Transverse colon (tissue), 4 donors: Measurements from ENCODE around the gene JAG1. TPM values are rescaled to one million over a fixed set of nuclear protein-coding genes. Genes with fewer than 3 reads are reported as not detected.

Experiments
- DNase-seq: peaks from one replicate; pipeline ENCODE4 v3.0.0-alpha.2; 2019
- H3K27ac ChIP-seq, 4 donors: fragments of 200-600 bp; sonication (generic); 2 replicates each; pipeline ENCODE4 v1.5.1; 2016 to 2018; ENCODE audit warnings: inconsistent platforms in 4 of 4
- H3K27me3 ChIP-seq: fragments of 200-600 bp; sonication (generic); 2 replicates; pipeline ENCODE4 v1.5.1; 2017; ENCODE audit warnings: inconsistent platforms
- H3K36me3 ChIP-seq, 4 donors: fragments of 200-600 bp; sonication (generic); 2 replicates each; pipeline ENCODE4 v1.5.1; 2017 to 2019; ENCODE audit warnings: inconsistent platforms in 4 of 4
- H3K4me1 ChIP-seq, 4 donors: fragments of 200-600 bp; sonication (generic); 2 replicates each; pipeline ENCODE4 v1.5.1; 2017 to 2020; ENCODE audit warnings: inconsistent platforms in 4 of 4
- H3K4me3 ChIP-seq, 4 donors: fragments of 200-600 bp; sonication (generic); 1 replicate in 1 of 4; 2 replicates in 3 of 4; pipeline versions ENCODE4 v1.5.1 to v1.6.1; 2017 to 2019; ENCODE audit warnings: inconsistent platforms in 4 of 4
- H3K9me3 ChIP-seq, 2 donors: fragments of 200-600 bp; sonication (generic); 2 replicates each; pipeline ENCODE4 v1.5.1; 2017 to 2019; ENCODE audit warnings: inconsistent platforms in 2 of 2
- EP300 ChIP-seq: sonication (generic); formaldehyde crosslinking; IDR thresholded peaks from one replicate; pipeline ENCODE4 v1.6.1; 2017; ENCODE audit warnings: antibody characterized with exemption, low read depth
- POLR2A ChIP-seq: fragments of 450-650 bp; IDR thresholded peaks from one replicate; pipeline ENCODE4 v1.6.1; 2016; ENCODE audit warnings: antibody characterized with exemption, mild to moderate bottlenecking, moderate library complexity
- POLR2AphosphoS5 ChIP-seq, 3 donors: sonication (generic); formaldehyde crosslinking; IDR thresholded peaks; one replicate each; pipeline ENCODE4 v1.6.1; 2016; ENCODE audit warnings: antibody characterized with exemption in 3 of 3
- WGBS, 2 donors: methylation state at CpG; one replicate each; pipeline ENCODE4 v1.1.5; 2018; ENCODE audit warnings: low coverage in 1 of 2; 5-methylcytosine and 5-hydroxymethylcytosine counted together
- in situ Hi-C, 4 donors: fragments of 200-750 bp; cut with MboI; loops; one replicate each; pipeline versions ENCODE4 v1.15.0 to v1.15.1; 2017; ENCODE audit warnings: low sequenced_read_pairs in 3 of 4, low pct_ligation_motif_present in 1 of 4, low pct_unique_long_range_greater_than_20kb in 1 of 4
- intact Hi-C: fragments of 100-400 bp; cut with DNase I; formaldehyde crosslinking; loops from one replicate; pipeline ENCODE4 v1.15.1; 2023; ENCODE audit warnings: low total_unique reads
- total RNA-seq, 4 donors: library from RNA; depleted of rRNA; stranded (reverse); fragments of >200 nt; gene quantifications; one replicate each; pipeline ENCODE4 v1.1.0, GENCODE V29; 2016
- TF ChIP-seq, protein P1 (sequence below), 5 experiments: fragments of 200-600 bp in 3 of 5; fragments of 450-650 bp in 2 of 5; sonication (generic) in 3 of 5; IDR thresholded peaks; 1 replicate in 2 of 5; 2 replicates in 3 of 5; pipeline ENCODE4 v1.5.1; 2016 to 2017; ENCODE audit warnings: antibody characterized with exemption in 5 of 5, inconsistent platforms in 3 of 5, mild to moderate bottlenecking in 2 of 5, moderate library complexity in 1 of 5

JAG1 gene
- total RNA-seq, 4 donors from 2014 or later = 75.0 to 117 (median 109) TPM

DNA sequence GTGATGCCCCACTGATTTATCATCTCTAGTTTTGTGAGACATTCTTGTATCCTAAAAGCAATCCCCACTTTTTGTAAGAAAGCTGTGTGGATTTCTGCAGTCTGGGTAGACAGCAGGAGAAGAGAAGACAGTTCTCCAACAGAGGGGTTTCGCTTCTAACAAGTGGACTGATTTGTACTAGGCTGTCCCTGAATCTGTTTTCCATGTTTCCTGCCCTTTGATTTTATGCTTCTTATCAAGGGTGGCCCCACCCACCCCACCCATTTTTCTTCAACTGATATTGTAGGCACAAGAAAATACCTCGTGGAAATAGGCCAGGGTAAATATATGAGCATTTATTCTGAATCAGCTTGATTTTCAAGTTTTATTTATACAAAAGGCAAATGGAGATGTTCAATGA lies 25.7 kb upstream of the JAG1 start:
- Histone ChIP-seq H3K4me3 (no peak overlapping the region), H3K9me3 (no peaks in the 10 kb centered on the region), H3K27ac (peak overlapping the region; percentile 65 to 83 (median 74)), H3K4me1 (peaks cover 0 to 25% (median 11%) of the 10 kb centered on the region in 4 donors), H3K36me3 (no peaks in the 10 kb centered on the region), H3K27me3 (no peaks in the 10 kb centered on the region)
- in situ Hi-C loops = no loop called here
- TF ChIP-seq POLR2A (no peak), EP300 (no peak), POLR2AphosphoS5 (IDR thresholded peaks at IDR 0.05) (no peak)
- TF ChIP-seq, protein P1, sequence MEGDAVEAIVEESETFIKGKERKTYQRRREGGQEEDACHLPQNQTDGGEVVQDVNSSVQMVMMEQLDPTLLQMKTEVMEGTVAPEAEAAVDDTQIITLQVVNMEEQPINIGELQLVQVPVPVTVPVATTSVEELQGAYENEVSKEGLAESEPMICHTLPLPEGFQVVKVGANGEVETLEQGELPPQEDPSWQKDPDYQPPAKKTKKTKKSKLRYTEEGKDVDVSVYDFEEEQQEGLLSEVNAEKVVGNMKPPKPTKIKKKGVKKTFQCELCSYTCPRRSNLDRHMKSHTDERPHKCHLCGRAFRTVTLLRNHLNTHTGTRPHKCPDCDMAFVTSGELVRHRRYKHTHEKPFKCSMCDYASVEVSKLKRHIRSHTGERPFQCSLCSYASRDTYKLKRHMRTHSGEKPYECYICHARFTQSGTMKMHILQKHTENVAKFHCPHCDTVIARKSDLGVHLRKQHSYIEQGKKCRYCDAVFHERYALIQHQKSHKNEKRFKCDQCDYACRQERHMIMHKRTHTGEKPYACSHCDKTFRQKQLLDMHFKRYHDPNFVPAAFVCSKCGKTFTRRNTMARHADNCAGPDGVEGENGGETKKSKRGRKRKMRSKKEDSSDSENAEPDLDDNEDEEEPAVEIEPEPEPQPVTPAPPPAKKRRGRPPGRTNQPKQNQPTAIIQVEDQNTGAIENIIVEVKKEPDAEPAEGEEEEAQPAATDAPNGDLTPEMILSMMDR (IDR thresholded peaks at IDR 0.05) = no peak
- intact Hi-C loops = no loop called here
- no peak for DNase-seq
- WGBS, 2 donors = 36 to 48% methylated on average over 2 of the region's 2 CpGs

DNA sequence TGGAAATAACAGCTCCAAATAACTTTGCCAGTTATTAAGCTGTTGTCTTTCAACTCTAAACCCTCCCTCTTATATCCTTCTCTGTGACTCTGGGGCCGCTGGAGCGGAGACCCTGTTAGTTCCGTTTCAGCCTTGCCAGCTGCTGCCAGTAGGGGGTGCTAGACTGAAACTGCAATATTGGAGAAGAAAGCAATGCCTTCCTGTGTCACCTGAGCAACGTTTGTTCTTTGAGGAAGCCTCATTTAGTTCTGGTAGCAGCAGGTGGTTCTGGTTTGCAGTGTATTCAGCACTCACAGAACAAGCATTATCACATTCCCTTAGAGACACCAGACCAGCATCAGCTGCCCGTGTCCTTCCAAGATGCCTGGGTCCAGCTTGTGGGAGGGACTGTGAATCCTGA lies 22.9 kb upstream of the JAG1 start:
- Histone ChIP-seq H3K27me3 (no peaks in the 10 kb centered on the region), H3K9me3 (no peaks in the 10 kb centered on the region), H3K4me3 (no peak overlapping the region), H3K36me3 (no peaks in the 10 kb centered on the region), H3K27ac (no peak overlapping the region), H3K4me1 (peaks cover 0 to 25% (median 11%) of the 10 kb centered on the region in 4 donors)
- DNase-seq = no peak
- 74% methylated on average over 5 of the region's 5 CpGs; no CpG with 5 or more reads in 1 of the 2 donors for WGBS, 2 donors
- intact Hi-C loops (no loop called here), in situ Hi-C loops (no loop called here)
- TF ChIP-seq, protein P1 (IDR thresholded peaks at IDR 0.05) = peak; percentile 24 to 35 (median 31)
- TF ChIP-seq EP300 = no peak
- TF ChIP-seq POLR2AphosphoS5 (IDR thresholded peaks at IDR 0.05) = no peak

DNA sequence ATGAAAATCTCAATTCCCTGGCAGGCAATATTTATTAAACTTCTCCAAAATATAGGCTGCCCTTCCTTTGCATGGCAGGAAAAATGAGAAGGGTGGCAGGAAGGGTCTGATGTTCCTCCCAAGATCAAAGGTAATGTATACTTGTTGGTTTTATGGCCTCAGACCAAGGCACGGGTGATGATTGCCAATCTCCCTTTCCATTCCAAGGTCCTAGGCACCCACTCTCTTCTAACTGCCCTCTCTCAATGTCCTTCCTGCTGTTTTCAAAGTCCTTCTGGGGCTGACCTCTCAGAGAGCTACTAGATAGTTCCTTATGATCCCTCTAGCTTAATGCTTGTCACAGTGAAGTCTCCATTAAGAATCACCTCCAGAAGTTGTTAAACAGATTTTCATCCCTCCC lies 15.6 kb upstream of the JAG1 start:
- H3K9me3 ChIP-seq = no peaks in the 10 kb centered on the region
- H3K4me1 ChIP-seq = peaks cover 0 to 9% (median 0%) of the 10 kb centered on the region in 4 donors
- TF ChIP-seq, protein P1 (IDR thresholded peaks at IDR 0.05) = no peak
- no peak for TF ChIP-seq POLR2A
- TF ChIP-seq POLR2AphosphoS5 (IDR thresholded peaks at IDR 0.05) = no peak
- no peak for TF ChIP-seq EP300
- no peak for DNase-seq
- H3K27ac ChIP-seq = peak overlapping the region in 1 of 4 donors; percentile 32
- H3K27me3 ChIP-seq = no peaks in the 10 kb centered on the region
- H3K4me3 ChIP-seq = no peak overlapping the region
- WGBS, 2 donors = 42 to 50% methylated on average over 1 of the region's 1 CpG
- H3K36me3 ChIP-seq = no peaks in the 10 kb centered on the region
- in situ Hi-C loops = no loop called here
- intact Hi-C loops = no loop called here

DNA sequence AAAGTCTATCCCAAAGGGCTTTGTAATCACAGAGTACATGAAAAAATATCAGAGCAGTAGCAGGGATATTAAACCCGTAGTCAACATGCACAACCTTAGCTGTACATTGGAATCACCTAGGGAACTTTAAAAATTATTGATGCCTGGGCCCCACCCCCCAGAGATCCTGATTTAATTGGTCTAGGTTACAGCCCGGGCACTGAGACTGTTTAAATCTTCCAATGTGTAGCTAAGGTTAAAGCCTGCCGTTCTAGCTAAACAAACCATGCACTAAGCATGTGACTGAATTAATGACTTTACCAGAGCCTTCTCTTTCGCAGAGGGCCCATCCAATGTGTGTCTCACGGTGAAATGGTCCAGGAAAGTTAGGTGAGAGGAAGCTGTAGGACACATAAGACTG lies 14.1 kb upstream of the JAG1 start:
- no peaks in the 10 kb centered on the region for H3K27me3 ChIP-seq
- 84% methylated on average over 4 to 5 of the region's 5 CpGs for WGBS, 2 donors
- peaks cover 0 to 9% (median 0%) of the 10 kb centered on the region in 4 donors for H3K4me1 ChIP-seq
- no peaks in the 10 kb centered on the region for H3K9me3 ChIP-seq
- intact Hi-C loops = no loop called here
- no peaks in the 10 kb centered on the region for H3K36me3 ChIP-seq
- TF ChIP-seq, protein P1 (IDR thresholded peaks at IDR 0.05) = no peak
- no peak for TF ChIP-seq POLR2AphosphoS5 (IDR thresholded peaks at IDR 0.05)
- no peak for TF ChIP-seq EP300
- H3K4me3 ChIP-seq = no peak overlapping the region
- DNase-seq = no peak
- in situ Hi-C loops = no loop called here
- H3K27ac ChIP-seq = no peak overlapping the region
